HG03520 (cell line): Measurements from ENCODE around the gene IPPK.
"Not testable (repeated sequence)": the region's sequence is repeated elsewhere in the genome, so short reads cannot be mapped to it uniquely, and the experiment has no call there.

Experiments
- ATAC-seq: cut with Tn5 transposase; IDR thresholded peaks from one replicate; pipeline ENCODE4 v1.9.1; 2021; ENCODE audit warnings: mild to moderate bottlenecking, moderate library complexity; ENCODE audit not compliant: unreplicated experiment

IPPK gene

GRCh38 chr9:92599938-92600461 lies 69.9 kb downstream of the IPPK start:
- ATAC-seq, result no peak

DNA sequence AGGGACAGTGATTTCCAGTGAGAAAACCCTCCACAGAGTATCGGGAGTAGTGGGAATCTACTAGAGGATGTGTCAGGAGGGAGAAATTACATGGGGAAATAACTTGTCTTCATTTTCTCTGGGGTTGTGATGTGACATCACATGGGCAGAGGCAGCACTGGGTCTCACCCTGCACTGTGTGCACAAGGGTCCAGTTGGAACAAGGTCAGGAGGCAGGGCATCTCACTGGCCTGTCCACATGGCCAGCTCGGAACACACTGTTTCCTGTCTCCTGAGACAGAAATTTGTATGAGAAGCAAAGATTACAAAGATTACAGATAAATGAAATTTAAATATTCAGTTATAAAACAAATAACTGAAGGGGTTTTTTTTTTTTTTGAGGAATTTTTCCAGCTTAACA lies 71.5 kb downstream of the IPPK start:
- ATAC-seq, result no peak

DNA sequence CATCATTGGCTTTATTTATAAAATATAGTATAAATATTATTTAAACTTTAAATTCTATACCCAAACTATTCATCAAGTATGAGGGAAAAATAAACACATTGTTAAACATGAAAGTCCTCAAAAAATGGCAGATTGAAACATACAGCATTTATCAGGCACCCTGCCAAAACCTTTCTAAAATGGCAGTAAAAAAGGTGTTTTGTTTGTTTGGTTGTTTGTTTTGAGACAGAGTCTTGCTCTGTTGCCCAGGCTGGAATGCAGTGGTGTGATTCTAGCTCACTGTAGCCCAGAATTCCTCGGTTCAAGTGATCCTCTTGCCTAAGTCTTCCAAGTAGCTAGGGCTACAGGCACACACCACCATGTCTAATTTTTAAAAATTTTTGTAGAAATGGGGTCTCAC lies 74.0 kb downstream of the IPPK start:
- no peak for ATAC-seq

DNA sequence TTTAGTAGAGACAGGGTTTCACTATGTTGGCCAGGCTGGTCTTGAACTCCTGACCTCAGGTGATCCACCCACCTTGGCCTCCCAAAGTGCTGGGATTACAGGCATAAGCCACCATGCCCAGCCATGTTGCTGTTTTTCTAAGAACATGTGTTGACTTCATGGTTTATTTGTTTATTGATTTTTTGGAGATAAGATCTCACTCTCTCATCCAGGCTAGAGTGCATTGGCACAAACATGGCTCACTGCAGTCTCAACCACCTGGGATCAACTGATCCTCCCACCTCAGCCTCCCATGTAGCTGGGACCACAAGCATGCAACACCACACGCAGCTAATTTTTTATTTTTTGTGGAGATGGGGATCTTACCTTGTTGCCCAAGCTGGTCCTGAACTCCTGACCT lies 74.9 kb downstream of the IPPK start:
- not testable (repeated sequence) for ATAC-seq

DNA sequence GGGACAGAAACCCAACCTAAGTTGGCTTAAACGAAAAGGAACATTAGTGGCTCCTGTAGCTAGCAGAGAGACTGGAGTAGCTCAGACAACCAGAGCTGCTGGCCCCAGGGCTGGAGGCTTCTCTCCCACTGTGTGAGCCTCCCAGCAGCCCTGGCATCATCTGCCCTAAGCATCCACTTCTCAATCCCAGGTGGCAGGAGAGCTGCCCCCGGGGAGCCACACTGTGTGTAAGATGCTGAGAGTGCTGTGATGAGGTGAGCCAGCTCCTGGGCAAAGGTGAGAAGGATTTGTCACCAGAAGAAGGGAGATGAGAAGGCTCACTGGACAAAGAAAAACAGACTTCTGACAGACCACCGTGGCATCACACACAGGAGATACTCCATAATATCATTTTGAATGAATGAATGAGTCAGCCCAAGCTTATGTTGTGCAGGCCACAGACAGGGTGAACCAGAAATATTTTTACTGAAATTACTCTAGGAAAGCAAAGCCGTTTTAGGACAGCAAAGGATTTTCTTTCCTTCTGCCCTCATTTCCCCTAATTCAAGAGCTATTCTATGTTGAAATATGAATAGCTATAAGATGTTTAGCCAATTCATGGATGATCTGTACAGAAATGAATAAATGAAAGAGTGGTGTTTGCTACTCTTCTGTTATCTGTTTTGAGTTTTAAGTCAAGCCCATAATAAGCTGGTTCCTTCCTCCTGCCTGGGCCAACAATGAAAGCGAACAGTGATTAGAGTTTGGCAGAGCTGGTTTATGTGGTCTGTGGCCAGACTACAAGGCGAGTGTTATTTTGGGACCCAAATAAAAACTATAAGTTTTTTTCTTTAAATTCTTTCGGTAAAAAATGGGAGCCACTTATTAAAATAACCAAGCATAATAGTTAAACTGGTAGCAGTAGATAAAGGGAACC lies 76.7 kb downstream of the IPPK start:
- no peak for ATAC-seq

GRCh38 chr9:92592537-92592936 lies 77.4 kb downstream of the IPPK start:
- ATAC-seq, result no peak

DNA sequence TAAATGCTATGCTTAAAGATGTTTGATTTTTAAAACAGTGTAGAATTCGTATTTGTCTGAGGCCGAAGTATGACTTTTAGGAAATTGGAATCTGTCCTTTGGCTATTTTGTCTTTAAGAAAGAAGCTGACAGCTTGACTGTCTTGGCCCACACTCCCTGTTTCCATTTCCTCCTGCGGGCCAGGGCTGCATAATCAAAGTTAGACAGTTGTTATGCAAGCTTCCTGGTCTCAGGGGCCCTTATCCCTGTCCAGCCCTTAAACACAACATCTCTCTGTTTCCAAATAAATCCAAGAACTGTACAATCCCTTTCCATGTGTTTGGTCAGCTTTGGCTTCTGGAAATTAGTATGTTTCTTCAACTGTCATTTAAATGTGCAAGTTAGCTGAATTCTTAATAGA lies 79.6 kb downstream of the IPPK start:
- ATAC-seq, result no peak

GRCh38 chr9:92589923-92590322 lies 80.0 kb downstream of the IPPK start:
- ATAC-seq, result no peak

- no peak for ATAC-seq
Measured at GRCh38 chr9:92576175-92576574, 93.8 kb downstream of the IPPK start.

GRCh38 chr9:92573612-92574011 lies 96.3 kb downstream of the IPPK start:
- not testable (repeated sequence) for ATAC-seq

DNA sequence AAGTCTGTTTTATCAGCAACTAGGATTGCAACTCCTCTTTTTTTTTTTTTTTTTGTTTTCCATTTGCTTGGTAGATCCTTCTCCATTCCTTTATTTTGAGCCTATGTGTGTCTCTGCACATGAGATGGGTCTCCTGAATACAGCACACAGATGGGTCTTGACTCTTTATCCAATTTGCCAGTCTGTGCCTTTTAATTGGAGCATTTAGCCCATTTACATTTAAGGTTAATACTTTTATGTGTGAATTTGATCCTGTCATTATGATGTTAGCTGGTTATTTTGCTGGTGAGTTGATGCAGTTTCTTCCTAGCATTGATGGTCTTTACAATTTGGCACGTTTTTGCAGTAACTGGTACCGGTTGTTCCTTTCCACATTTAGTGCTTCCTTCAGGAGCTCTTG lies 98.1 kb downstream of the IPPK start:
- ATAC-seq, result not testable (repeated sequence)

DNA sequence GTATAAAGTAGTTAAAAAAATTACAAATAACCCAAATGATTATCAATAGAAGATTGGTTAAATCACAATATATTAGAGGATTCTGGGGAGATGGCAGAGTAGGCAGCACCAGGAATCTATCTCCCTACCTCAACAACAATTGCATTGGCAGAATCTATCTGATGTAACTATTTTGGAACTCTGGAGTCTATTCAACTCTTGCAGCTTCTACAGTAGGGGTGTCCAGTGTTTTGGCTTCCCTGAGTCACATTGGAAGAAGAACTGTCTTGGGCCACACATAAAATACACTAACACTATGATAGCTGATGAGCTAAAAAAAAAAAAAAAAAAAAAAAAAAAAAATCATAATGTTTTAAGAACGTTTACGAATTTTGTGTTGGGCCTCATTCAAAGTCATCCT lies 104.9 kb downstream of the IPPK start:
- ATAC-seq, result no peak

- no peak for ATAC-seq
Measured at GRCh38 chr9:92564504-92564903, 105.4 kb downstream of the IPPK start.
